Glomerular endothelial cell (primary cell): ENCODE results near the gene AP1G2. TPM values are rescaled to one million over a fixed set of nuclear protein-coding genes. Genes with fewer than 3 reads are reported as not detected.
"Not testable (repeated sequence)": the region's sequence is repeated elsewhere in the genome, so short reads cannot be mapped to it uniquely, and the experiment has no call there.

ENCODE experiments used
- DNase-seq: peaks from one replicate; pipeline ENCODE4 v3.0.0-alpha.2; 2011; ENCODE audit warnings: low read depth, low spot score; ENCODE audit errors: extremely low read depth
- total RNA-seq: library from RNA; depleted of rRNA; stranded (reverse); fragments of >200 nt; gene quantifications from 2 replicates; pipeline ENCODE4 v1.2.3, GENCODE V29; 2015

Gene AP1G2
- total RNA-seq, 1 donor from 2014 or later = 38.9 TPM

GRCh38 chr14:23539248-23540140 lies 28.1 kb downstream of the AP1G2 start:
- no peak for DNase-seq

- no peak for DNase-seq
Measured at GRCh38 chr14:23538785-23539184, 28.8 kb downstream of the AP1G2 start.

DNA sequence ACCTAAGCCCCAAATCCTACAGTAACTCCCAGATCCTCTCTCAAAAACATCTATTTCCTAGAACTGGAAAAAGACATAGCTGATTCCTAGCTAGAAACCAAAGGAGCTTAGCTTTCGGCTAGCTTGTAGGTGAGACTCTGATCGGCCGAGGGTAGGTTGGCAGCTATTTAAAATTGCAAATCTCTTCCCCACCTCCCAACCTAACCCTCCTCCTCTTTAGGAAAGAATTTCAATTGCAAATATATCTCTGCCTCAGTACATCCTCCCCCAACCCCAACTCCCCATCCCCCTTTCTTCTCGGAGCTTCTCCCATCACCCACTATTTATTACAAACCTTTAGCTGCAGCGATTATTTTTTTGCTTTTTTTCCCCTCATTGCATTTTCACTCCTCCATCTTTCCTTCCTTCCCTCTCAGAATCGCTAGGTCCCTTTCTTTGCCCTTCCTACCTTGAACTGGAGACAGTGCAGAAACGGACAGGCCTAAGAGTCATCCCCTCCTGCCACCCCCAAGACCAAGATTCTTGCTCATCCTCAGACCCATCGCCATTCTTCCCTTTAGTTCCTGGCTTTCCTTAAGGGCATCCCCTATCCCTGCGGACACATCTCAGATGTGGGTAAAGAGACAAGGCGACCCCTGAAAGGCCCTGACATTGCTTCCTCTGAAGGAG lies 29.4 kb downstream of the AP1G2 start:
- DNase-seq = no peak

DNA sequence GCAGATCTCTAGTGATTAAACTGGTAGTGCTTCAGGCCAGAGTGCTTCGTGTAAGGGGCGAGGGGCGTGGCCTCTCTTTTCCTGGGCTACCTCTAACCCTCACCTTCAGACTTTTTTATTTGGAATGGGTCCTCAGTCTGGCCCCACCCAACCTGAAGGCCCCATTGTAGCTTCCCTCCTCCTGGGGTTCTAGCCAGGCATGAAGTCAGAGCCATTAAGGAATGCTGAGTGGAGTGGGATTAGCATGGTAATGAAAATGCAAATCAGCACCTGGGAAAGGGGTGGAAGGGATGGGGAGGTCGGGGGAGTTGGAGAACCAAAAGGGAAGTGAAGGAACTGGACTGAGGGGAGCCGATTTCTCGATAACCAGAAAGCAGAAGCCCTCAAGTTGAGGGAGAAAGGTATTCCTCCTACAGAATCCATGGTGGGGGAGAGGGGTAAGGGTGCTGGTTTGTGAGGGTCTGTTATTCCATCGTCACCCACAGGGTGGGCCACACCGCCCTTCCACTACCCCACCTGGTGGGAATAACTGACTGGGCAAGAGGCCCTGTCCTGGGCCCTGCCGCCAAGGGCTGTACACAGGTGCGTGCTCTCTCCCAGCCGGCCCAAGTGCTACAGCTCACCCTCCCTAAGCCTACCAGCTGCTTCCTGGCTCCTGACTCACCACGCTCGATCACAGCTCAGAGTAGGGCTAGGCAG lies 30.1 kb downstream of the AP1G2 start:
- no peak for DNase-seq

- DNase-seq = not testable (repeated sequence)
Measured at GRCh38 chr14:23536906-23537305, 30.7 kb downstream of the AP1G2 start.

DNA sequence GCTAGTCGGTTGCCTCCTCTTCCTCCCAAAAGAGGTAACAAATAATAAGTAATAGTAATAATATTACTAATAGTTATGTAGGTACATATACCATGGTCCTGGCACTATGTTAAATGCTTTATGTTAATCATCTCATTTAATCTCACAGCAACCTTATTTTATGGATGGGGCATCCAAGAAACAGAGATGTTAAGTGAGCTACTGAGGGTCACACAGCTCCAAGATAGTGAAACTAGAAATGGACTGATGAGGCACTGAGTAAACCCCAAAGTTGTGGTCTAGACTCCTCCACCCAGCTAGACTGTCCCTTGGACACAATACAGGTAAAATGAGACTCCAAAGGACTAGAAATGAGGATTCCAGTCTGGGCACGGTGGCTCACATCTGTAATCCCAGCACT lies 31.1 kb downstream of the AP1G2 start:
- DNase-seq = no peak

GRCh38 chr14:23535943-23536342 lies 31.6 kb downstream of the AP1G2 start:
- DNase-seq = no peak

DNA sequence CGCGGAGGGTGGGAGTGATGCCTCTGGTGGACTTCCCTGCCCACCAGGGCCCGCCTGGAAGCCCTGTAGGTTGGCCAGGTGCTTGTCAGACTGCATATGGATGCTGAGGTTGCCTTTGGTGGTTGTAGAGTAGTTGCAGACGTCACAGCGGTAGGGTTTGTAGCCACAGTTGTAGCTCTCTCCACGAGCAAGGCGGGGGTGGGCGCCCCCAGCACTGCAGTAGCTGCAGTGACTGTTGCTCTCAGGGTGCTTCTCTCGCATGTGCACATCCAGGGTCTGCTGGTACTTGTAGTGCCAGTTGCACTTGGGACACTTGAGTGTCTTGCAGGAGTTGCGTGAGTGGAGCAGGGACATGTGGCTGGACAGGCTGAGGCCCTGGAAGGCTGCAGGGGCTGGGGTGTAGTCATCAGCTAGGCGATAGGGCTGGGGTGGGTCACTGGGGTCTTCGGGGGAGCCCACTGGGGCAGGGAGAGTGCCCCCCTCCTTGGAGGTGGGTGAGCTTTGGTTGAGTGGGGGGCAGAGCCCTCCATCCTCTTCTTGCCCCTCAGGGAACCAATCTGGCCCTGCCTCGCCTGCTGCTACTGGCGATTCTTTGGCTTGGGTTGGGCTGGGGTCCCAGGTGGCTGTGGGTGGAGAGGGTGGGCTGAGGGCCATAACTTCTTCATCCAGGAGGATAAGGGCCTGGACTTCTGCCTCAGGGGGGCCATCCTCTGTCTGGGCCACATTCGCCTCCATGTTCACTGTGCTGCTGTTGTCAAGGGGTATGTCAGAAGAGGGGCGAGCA lies 33.7 kb downstream of the AP1G2 start:
- DNase-seq = no peak

DNA sequence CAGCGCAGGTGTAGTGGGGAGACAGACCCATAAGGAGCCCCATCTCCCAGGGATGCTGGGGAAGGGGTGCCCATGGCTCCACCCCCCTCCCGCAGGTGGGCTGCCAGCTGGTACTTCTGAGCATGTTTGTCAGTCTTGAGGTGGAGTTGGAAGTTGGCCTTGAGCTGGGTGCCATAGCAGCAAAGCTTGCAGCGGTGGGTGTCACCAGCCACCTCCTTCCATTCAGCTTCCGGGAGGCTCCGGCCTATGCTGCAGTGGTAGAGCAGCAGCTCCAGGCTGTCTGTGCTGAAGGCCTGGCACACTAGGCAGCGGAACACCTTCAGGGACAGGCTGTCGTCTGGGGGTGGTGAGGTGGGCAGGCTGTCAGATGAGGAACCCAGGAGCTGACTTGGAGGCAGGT lies 34.9 kb downstream of the AP1G2 start:
- DNase-seq = no peak

GRCh38 chr14:23531391-23531790 lies 36.2 kb downstream of the AP1G2 start:
- DNase-seq = no peak

- DNase-seq = no peak
Measured at GRCh38 chr14:23530375-23531055, 37.1 kb downstream of the AP1G2 start.

GRCh38 chr14:23529016-23529415 lies 38.6 kb downstream of the AP1G2 start:
- DNase-seq = no peak

DNA sequence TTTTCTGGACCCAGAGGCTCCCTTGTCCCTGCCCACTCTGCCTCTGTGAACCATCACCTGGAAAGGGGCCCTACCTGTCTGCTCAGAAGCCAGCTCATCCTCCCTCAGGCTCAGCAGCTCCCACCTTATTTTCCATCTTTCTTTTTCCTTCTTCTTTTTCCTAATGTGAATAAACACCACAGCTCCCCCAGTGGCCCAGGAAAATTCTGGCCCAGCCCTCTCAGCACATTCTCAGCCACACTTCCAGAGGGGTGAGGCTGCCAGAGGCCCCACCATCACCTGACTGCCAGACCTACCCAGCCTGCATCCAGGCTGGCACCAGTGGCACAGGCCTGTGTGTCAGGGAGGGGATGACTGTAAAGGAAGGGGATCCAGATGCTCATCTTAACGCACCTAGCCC lies 39.0 kb downstream of the AP1G2 start:
- DNase-seq = no peak

GRCh38 chr14:23525611-23526010 lies 42.0 kb downstream of the AP1G2 start:
- DNase-seq = no peak

GRCh38 chr14:23524954-23525353 lies 42.6 kb downstream of the AP1G2 start:
- DNase-seq = no peak

DNA sequence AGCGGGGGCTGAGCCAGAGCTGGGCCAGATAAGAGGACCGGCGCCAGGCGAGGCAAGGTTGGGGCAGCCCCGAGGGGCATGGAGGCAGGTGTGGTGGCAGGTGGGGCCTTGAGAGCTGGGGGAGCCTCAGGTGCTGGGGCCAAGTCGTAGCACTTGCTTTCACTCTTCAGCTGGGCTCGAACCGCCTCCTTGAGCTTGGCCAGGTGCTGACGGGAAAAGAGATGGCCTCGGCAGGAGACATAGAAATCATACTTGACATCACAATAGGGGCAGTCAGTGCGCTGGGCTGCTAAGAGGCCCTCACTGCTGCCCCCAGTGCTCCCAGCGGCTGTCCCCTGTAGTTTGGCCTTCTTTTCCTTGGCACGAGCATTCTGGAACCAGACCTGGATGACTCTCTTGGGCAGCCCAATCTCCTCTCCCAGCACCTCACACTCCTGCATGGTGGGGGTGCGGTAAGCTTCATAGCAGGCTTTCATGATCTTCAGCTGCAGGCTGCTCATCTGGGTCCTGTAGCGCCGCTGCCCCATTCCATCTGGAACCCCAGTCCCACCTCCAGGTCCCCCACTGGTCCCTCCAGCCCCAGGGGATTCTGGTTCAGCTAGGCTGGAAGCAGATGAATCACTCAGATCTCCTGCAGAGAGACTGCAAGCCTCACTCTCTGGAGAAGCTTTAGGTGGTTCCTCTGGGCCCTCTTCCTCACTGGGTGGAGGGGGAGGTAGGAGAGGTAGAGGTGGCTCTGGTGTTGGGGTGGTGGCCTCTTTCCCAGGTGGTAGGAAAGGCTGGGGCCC lies 44.2 kb downstream of the AP1G2 start:
- DNase-seq = no peak

GRCh38 chr14:23522643-23523198 lies 44.9 kb downstream of the AP1G2 start:
- no peak for DNase-seq

- DNase-seq = no peak
Measured at GRCh38 chr14:23521785-23522640, 45.6 kb downstream of the AP1G2 start.
